Endometrial microvascular endothelial cells (primary cell): ENCODE results near the gene SCG3. TPM values are rescaled to one million over a fixed set of nuclear protein-coding genes. Genes with fewer than 3 reads are reported as not detected.

Experiments used
- in situ Hi-C: cut with HindIII; loops from 2 replicates; pipeline ENCODE4 v1.10.0; 2017; ENCODE audit warnings: low sequenced_read_pairs, low pct_unique_long_range_greater_than_20kb; ENCODE audit errors: inconsistent ontology term
- total RNA-seq: library from RNA; depleted of rRNA; stranded (reverse); fragments of >200 nt; gene quantifications from one replicate; pipeline ENCODE4 v1.2.3, GENCODE V29; 2015; ENCODE audit errors: inconsistent ontology term

SCG3 gene
- total RNA-seq, 1 donor from 2014 or later, result not detected

DNA sequence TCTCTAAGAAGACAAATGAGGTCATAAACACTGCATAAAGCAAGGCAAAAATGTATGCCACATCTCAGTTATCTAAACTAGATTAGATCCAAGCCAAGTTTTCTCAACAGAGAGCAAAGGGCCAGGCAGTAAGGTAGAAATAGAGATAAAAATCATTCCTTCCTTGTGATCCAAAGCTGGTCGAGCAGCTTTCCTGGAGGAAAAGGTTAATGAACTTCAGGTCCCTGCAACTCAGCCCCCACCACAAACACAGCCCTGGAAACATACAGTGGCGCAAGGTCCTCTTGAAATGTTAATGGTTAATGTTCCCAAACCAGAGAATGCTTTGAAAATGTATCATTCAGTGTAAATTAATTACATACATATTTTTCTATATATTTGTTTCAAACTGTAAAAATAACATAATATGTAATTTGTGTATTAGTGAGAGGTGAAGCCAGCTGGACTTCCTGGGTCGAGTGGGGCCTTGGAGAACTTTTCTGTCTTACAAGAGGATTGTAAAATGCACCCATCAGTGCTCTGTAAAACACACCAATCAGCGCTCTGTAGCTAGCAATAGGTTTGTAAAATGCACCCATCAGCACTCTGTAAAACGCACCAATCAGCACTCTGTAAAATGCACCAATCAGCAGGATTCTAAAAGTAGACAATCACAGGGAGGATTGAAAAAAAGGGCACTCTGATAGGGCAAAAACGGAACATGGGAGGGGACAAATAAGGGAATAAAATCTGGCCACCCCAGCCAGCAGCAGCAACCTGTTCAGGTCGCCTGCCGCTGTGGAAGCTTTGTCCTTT lies 39.1 kb downstream of the SCG3 start:
- in situ Hi-C loops, result no loop called here

DNA sequence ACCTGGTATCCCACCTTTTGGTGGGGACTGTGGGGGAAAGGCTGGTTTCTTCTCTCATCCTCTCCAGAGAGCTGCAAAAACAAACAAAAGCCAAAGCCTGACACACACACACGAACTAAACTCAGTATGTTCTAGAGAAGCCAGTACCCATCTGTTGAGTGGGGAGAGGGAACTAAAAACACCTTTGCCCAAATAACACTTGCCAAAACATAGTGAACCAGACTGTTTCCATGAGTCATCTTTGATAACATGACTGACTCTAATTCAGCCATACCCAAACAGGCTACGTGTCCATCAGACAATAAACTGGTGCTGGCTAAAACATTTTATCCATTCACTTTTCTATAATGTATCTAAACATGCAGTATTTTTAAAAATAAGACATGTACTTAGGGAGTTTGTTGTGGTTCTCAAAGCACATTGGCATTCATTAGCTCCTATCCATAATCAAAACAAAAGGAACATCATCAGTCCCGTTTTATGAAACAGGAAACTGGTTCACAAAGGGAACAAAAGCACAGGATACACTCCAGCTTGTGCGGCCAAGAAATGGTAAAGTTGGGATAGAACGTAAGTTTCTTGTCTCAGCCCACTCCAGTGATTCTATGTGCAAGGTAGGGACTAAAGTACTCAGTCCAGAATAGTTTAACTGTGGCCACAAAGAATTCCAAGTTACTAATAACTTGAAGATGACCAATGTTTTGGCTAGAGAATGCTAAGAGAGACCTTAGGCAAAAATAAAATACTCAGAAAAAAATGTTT lies 40.1 kb downstream of the SCG3 start:
- in situ Hi-C loops, result no loop called here

DNA sequence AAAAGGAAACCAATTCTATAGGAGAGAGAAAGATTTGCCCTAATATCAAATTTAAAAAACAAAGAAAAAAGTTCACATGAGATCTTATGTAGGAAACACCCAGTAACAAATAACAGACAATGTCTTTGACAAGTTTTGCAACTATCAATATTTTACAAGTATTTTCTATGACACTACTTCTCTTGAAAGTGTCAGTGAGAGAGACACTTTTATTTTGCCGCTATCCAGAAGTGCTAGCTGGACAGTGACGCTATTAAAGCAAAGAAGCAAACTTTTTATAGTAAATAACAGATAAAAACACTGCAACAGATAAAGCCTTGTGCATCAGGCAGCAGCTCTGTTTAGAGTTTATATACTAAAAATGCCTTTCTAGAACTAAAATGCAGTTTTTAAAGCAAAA lies 42.9 kb downstream of the SCG3 start:
- in situ Hi-C loops, result no loop called here

DNA sequence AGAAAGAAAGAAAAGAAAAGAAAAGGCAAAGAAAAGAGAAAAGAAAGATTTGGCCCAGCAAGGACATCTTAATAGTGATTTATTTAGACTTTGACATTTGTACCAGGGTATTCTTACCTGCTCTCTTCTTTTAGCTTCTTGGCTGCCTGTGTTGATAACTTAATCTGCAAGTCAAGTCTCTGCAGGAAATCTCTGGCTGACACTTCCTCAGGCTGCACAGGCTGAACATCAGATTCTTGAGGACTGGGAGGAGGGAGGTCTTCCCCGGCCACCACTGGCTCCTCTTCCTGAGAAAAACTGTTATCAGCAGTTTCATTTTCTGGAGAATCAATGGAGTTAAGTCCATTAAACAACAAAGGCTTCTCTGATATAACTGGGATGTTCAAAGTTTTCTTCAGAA lies 43.4 kb downstream of the SCG3 start:
- in situ Hi-C loops, result no loop called here

DNA sequence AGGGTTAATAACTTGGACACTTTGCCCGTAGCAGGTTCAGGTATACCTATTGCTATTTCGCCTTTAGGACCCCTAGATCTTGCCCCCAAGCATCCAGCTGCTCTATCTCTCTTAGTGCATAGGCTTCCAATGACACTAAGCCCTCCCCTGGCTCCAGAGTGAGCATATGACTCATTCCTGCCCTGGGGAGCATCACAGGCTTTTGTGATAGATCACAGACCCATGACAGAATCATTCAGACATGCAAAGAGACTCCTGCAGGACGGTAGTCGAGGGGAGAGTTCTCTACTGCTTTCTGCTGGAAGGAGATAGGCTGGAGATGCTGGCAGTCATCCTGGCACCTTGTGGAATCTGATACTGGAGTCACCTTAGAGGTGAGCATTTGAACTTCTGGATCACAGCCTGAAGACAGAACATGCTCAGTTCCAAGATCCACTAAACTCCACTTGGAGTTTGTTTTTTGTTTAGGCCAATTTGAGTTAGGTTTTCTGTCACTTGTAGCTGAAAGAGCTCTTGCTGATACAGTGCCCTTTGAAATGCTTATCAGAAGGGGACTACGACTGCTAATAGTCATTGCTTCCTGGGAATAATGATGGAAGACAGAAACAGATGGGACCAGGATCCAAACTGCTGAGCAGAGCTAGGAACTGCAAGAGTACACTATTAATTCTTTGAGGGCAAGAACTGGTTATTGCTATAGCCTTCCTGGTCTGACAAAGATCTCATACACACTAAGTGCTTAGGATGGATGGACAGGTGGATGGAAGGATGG lies 45.2 kb downstream of the SCG3 start:
- in situ Hi-C loops, result no loop called here

DNA sequence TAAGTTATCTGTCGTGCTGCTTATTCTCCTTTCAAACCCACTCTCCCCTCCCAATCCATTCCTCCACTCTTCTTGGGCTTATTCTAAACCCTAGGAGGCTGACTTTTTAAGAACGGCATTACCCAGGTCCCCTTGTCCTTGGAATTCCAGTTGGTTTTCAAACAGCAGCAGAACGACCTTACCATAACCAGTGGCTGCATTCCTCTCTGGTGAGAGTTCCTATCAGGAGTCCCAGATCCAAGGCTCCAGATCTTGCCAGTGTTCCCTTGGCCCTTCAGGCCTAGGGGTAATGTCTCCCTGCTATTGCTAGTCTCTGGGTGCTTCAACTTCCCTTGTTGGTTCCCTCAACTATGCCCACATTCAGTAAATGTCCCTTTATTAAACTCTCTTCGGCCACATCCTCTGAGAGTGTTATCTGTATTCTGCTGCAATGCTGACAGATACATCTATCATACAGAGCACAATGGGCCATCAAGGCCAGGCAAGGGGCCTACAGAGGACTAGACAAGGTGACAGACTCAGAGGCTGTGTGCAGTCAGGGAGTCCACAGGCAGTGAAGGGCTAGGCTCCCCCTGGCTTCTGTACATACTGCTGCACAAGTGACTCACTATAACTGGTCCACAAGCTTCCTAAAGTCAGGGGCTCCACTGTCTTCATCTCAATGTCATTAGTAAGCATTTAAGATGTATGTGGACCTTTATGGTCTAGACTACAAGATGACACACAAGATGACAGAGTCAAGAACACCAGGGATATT lies 46.0 kb downstream of the SCG3 start:
- in situ Hi-C loops, result no loop called here

DNA sequence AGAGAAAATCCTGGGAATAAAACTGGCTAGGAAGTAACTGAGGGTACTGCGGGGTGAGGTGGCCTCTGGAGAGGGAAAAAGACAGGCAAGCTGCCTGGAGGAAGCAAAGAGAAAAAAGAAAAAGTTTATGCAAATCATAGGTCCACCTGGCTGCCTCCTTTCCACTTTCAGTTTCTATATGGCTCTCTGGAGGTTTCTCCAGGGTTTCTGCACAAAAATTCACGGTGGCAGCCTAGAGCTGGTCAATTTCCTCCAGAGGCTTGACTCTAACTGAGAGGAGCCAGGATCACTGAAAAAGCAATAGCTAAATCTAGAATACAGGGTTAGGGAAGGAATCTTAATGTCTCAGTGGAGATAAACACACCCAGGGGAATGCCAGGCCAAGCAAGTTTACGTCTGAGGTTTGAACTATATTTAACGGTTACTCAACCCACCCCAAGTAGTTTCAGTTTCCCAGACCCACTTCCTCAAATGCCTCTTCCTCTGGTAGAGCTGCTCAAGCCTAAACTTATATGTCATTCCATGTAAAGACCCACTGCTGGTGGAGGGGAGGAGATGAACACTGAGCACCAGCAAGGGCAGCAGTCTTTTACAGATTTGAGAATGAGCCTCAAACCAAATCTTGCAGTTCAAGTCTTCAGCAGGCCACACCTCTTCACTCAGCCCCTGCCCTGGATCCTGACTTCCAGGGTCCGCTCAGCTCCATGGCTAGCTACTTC lies 50.4 kb downstream of the SCG3 start:
- in situ Hi-C loops, result no loop called here

DNA sequence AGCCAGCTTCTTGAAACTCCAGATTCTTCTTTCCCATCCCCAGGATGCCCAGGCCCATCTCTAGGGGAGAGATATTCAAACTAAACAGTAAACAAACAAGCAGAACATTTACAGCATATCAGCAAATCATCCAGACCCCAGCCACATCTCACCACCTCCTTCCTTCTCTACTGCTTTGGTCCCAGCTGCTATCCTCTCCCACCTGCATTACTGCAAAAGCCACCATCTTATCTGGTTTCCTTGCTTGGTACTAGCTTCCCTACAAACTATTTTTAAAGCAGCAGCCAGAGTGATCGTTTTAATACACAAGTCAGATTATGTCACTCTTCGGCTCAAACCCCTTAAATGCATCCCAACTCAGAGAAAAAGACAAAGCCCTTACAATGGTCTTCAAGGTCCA lies 51.3 kb downstream of the SCG3 start:
- in situ Hi-C loops, result no loop called here

DNA sequence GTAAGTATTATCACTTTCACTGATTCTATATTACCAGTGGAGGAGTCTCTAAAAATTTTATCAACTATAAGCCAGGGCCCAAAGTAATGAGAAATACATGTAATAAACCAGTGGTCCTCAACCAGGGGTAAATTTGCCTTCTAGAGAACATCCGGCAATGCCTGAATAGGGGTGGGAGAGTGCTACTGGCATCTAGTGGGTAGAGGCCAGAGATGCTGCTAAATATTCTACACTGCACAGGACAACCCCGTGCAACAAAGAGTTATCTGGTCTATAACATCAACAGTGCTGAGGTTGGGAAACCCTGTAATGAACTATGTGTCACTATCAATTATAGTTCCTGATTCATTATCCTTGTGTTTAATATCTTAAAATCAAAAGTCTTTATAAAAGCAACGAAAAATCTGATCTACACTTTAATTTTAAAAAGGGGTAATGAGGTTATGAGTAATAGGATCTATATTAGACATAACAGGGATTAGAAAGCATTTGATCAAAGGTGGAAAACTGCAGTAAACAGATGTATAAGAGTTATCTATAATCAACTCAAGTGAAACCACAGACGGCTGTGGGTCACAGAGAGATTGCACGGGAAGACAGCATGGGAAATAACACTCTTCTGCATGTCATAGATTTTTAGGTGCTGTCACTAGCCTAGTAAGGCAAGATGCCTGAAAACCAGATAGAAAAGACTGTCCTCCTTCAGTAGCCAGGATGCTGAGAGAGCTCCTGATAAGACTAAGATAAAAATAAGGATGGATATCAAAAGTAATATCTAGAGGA lies 54.1 kb downstream of the SCG3 start:
- in situ Hi-C loops, result no loop called here

DNA sequence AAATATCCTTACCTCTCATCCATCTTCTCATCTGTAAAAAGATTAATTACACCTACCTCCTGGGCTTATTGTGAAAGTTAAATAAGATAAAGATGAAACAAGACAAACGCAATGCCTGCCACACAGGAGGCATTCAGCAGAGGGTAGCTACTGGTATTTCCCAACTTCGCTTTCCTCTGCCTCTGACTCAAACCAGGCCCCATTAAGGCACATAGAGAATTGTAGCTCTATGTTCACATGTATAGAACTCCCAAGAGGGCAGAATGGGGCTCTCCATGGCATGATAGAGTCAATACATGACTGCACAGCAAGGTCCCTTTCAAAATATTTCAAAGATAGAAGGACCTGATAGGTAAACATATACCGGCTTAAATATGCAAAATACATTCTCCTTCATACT lies 54.8 kb downstream of the SCG3 start:
- in situ Hi-C loops, result no loop called here

DNA sequence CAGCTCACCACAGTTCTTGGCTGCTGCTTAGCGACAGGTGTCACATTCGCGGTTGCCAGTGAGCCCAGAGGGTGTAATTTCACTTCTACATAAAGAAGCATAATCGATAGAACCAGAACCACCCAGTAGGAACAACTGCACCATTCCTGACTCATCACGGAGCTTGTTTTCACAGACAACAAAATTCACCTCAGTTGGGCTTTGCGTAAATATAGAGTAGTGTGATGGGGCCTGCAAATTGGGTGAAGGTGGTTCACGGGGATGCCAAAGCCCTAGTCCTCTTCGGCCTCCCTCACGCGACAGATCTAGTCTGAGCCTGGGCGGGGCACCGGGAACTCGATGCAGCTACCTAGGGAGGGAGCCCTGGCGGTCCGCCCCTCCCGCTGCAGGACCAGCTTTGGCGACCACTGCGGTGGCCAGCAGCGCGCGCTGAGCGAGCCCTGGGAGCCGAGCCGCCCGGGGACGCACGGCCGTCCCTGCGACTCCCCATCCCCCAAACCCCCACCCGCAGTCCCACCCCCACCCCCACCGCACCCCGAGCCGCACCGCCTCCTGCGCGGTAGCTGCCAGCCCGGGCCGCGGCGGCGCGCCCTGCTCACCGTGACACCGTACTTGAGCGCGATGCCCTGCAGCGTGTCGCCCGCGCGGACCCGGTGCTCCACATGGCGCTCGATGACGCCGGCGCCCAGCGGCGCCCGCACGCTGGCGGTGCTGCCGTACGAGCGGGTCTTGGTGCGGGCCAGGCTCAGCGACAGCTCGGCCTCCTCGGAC lies 55.6 kb downstream of the SCG3 start:
- in situ Hi-C loops, result no loop called here

DNA sequence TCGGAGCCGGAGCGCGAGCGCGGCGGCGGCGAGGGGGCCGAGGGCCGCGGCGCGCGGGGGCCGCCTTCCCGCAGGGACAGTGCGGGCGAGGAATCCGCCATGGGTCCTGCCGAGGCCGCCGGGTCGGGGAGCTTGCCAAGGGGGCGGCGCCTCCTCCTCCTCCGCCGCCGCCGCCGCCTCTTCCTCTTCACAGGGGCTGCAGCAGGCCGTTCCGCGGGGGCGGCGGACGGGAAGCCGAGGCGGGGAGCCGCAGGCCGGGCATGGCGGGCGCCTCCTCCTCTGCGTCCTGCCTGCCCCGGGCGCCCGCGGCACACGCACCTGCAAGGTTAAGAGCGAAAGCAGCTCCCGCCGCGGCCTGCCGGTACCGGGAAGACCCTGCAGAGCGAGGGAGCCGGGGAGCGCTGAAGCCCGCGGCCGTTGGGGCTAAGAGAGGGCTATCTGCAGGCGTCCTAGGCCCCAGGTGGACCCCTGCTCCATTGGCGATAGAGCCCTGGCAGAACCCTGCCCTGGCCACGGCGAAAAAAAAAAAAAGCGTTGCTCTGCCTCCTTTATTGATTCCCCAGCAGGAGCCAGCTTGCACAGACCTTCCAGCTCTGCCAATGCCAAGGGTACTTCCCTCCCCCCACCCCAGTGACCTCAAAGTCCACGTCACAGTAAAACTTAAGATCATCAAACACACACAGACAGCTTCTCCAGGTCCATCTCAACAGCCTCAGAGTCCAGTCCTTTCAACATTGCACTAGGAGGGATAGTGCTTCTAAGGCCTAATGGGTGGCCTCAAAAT lies 56.4 kb downstream of the SCG3 start, which contains the start of gene LYSMD2:
Gene LYSMD2 (minus strand): TSS at position 134 of the 784 bp plus-strand sequence. CDS start 33 bp downstream, at position 101.
- in situ Hi-C loops, result no loop called here

DNA sequence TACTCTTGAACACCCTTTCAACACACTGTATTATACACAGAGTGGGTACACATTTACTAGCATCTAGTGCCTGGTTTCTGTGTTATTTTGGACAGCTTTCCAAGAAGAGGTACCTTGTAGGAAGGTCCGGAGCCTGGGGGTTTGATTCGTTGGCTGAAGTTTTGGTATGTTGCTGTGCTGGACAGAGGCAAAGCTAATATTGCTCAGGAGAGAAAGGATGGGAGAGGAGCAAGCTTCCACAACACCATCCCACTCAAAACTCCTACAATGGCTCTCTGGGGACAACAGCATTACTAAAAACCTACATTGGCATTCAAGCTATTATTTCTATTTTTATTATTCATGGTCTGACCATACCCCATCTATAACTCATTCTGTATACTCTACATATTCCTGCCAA lies 57.2 kb downstream of the SCG3 start:
- in situ Hi-C loops, result no loop called here

DNA sequence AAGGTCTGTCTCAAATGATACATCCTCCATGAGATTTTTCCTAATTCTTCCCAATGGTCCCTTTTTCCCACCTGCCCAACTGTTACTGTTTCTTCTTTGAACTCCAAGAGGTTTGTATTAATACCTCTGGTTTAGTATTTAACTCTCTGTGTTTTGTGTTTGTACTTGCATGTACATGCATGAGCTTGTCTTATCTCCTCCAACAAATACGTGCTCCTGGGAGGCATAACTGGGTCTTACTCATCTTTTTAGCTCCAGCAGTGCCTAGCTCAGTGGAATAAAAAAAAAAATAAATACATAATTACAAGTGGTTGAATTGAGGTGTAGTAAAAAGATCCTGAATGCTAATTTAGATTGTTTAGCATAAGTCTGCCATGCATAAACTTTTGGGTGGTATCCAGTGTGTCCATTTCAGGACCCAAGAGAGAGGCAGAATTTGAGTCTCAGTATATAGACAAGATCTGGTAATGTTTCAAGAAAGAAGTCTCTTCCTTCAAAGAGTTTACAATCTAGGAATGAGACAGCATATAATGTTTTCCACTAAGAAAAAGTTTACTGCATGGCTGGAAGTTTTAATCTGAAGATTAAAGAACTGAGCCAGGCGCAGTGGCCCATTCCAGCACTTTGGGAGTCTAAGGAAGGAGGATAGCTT lies 57.9 kb downstream of the SCG3 start:
- in situ Hi-C loops, result no loop called here

DNA sequence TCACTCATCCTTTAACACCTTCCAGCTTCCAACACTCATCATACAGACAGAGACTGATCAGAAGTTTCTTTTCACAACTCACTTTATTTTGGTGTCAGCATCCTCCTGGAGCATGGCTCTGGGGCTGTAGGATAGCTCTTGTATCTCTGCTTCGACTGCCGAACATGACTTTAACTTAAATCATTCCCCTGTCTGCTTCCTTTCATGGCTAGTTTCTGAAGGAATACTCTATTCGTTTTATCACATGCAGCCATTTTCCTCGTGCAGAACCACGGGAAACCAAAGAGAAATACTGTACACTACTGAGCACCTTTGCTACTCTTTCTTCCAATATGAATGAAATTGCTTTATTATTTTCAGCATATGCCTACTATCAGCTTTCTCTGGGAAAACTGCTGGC lies 68.0 kb downstream of the SCG3 start:
- in situ Hi-C loops, result no loop called here

DNA sequence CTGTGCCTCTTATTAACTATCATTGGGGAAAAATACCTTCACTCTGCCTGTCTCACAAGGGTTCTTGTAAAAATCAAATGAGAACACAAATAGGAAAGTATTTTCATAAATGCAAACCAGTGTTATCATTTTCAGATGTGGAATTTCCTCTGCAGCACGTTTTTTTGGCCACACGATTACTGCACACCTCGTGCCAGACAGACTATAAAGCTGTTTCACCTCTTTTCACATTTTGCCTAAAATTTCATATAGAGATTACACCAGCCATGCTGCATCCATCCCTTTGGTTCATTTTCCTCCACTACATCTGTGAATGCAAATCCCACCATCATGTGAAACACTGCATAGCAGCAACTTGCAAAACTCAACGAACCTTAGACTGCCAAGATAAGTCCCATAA lies 68.9 kb downstream of the SCG3 start:
- in situ Hi-C loops, result no loop called here
